ENCODE data around the gene SLC22A24.
"Not testable (repeated sequence)": the region's sequence is repeated elsewhere in the genome, so short reads cannot be mapped to it uniquely, and the experiment has no call there.

Gene SLC22A24, protein sequence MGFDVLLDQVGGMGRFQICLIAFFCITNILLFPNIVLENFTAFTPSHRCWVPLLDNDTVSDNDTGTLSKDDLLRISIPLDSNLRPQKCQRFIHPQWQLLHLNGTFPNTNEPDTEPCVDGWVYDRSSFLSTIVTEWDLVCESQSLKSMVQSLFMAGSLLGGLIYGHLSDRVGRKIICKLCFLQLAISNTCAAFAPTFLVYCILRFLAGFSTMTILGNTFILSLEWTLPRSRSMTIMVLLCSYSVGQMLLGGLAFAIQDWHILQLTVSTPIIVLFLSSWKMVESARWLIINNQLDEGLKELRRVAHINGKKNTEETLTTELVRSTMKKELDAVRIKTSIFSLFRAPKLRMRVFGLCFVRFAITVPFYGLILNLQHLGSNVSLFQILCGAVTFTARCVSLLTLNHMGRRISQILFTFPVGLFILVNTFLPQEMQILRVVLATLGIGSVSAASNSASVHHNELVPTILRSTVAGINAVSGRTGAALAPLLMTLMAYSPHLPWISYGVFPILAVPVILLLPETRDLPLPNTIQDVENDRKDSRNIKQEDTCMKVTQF

DNA sequence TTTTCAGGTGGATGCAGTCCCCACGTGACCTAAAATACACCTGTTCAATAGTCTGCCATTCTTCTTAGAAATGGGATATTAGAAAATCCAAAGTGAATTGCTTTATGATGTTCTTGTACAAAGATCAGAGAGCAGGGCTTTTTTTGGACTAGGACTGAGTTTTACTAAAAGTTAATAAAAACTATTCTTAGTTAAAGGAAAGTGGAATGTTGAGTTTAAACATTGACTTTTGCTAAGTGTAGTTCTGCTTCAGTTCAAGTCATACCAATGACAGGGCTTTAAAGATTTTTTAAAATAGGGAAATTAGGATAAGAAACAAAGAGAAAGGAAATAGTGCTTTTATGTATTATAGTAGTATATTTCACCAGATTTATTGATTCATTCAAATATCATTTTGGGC is at the start of gene SLC22A24:
Gene SLC22A24 (minus strand): TSS at position 101 of the 400 bp plus-strand sequence. CDS start 442 bp downstream, outside the sequence.
- no peak for DNase-seq

DNA sequence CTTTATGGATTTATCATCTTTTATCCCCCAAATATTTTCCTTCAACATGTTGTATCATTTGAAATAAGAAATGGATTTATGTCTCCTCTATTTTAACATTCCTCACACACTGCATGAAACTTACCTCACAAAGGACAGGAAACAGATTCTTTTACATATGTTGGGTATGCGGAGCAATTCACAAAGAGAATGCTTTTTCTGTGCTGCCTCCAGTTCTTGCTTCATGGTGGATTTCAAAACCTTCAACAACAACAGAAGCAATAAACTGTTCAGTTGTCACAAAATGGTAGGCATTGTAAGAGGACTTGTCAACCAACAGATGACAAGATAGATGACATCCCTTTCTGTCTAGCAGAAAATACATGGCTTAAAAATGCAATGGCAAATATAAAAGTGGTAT is 36.5 kb upstream of the SLC22A24 start:
- no peak for DNase-seq

DNA sequence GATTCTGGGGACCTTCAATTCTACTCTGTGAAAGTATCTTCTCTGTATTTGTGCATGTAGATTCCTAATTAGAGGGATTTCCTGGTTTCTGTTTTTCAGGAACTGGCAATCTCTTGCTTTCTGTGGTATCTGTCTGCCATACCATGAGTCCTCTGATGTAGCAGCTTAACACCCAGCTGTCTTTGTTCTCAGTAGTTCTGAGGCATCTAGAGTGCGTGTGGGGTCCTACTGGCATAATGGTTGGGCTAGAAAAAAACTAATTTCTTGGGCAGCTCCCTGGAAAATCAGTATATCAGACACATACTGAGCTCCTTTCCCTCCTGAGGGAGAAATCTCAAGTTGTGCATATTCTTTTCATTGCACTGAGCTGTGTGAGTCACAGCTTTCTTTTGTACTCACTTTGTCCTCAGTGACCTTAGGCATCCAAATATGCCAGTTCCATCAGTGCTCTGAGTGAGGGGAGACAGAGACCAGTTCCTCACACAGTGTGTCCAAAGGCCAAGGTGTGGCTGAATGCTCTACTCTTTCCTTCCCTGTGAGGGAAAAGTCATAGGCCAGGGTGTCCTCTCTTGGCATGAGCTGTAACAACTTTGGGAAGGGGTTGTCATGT is 35.5 kb upstream of the SLC22A24 start:
- no peak for DNase-seq

DNA sequence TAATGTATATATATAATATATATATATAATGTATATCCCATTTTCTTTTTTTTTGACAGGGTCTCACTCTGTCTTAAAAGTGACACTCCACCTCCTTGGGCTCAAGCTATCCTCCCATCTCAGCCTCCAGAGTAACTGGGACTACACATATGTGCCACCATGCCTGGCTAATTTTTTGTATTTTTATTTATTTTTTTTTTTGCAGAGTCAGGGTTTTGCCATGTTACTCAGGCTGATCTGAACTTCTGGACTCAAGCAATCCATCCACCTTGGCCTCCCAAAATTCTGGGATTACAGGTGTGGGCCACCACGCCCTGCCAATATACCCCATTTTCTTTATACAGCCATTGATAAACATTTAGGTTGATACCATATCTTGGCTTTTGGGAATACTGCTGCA is 33.9 kb upstream of the SLC22A24 start:
- no peak for DNase-seq

DNA sequence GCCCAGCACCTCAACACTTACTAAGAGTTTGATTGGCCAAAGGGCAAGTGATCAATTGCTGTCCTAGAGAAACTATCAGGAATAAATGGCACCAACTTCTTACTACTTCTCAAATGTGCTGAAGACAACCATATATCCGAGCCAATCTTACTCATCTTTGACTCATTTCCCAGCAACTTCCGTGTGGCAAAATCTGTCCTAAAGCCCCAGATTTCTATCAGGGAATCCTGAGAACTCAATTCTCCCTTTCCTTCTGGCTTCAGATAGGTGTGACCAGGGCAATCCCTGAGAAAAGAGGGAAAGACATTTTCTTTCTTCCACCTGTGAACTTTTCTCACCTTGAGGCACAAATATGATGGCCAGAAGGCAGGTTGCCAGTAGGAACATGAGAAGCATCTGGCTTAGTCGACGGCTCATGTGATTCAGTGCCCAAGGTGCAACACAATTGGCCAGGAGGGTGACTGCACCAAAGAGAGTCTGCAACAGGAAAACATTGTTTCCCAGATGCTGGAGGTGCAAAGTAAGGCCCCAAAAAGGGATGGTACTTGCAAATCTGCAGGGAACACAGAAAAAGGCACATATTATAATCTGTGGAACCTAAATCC is 21.8 kb upstream of the SLC22A24 start:
- no peak for DNase-seq

DNA sequence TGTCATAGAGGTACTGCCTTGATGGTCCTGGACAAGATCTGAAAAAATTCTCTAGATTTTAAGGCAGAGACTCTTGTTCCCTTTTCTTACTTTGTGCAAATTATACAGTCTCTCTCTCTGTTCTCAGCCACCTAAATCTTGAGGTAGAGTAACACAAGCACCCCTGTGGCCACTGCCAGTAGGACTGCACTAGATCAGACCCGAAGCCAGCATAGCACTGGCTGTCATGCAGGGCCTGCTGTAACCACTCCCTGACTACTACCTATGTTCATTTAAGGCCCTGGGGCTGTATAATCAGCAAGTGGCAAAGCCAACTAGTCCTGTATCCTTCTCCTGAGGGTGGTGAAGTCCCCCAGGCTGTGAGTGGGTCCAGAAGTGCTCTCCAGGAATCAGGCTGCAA is 11.8 kb upstream of the SLC22A24 start:
- no peak for DNase-seq

DNA sequence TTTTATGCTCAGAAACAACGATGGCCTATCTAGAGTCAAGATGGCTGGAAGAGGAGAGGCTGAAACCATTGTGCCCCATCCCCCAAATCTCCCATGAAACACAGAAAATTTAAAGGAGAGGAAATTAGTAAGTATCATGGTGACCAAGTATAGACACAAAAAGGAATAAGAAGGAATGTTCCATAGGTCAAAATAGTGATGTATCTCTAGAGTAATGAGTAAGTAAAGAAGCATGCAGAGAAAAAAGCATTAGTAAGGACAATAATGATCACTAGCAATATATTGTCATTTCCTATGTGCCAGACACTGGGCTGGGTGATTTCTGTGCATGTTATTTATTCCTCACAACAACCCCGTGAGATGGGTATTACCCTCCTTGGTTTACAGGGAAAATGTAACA is 2.6 kb upstream of the SLC22A24 start:
- DNase-seq = no peak

DNA sequence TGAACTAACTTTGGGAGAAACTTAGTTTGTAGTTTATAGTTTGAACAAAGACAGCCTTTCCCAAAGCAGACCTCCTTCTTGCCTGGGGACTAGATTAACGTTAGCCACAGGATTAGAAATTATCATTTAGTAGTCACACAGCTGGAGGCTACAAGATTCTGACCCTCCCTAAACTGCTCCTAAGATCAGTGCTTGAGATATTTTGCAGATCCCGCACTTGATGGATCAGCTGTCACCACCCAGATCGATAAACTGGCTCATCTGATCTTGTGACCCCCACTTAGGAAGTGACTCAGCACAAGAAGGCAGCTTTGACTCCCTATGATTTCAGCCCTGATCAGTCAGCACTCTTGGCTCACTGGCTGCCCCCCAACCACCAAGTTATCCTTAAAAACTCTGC is 1.6 kb downstream of the SLC22A24 start:
- no peak for DNase-seq

DNA sequence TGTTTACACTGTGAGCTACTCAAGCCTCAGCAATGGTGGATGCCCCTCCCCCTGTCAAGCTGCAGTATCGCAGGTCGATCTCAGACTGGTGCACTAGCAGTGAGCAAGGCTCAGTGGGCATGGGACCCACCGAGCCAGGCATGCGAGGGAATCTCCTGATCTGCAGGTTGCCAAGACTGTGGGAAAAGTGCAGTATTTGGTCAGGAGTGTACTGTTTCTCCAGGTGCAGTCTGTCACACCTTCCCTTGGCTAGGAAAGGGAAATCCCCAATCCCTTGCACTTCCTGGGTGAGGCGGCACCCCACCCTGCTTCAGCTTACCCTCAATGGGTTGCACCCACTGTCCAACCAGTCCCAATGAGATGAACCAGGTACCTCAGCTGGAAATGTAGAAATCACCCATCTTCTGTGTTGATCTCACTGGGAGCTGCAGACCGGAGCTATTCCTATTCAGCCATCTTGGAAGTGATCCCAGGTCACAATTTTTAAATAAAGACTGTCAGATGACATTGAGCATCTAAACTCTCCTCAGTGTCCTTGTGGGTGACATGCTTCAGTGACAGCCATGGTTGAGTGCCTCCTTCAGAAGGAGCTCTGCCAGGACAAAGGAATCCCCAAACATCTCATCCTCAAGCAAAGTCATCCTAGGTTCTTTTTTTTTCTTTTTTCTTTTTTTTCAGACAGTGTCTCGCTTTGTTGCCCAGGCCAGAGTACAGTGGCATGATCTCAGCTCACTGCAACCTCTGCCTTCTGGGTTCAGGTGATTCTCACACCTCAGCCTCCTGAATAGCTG is 10.8 kb downstream of the SLC22A24 start:
- DNase-seq = no peak

DNA sequence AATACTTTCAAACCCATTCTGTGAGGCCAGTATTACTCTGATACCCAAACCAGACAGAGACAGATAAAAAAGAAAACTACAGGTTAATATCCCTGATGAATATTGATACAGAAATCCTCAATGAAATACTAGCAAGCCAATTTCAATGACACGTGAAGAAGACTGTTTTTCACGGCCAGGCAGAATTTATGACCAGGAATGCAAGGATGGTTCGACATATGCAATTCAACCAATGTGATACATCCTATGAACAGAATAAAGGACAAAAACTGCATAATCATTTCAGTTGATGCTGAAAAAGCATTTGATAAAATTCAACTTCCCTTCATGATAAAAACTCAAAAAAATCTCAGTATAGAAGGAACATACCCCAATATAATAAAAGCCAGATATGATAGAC is 44.5 kb downstream of the SLC22A24 start:
- no peak for DNase-seq

DNA sequence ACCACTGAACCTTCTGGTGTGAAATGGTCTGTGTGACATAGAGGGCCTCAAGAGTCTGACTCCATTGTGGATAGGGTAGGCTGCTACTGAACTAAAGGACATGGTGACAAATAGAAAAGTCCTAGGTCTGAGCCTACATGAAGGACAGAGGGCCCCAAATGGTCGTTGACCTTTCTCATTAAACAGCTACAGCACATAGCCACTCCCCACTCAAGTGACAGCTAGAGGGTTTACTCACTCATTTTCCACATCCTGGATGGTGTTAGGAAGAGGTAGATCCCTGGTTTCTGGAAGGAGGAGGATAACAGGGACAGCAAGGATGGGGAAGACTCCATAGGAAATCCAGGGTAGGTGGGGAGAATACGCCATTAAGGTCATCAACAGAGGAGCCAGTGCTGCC is 63.3 kb downstream of the SLC22A24 start:
- no peak for DNase-seq

DNA sequence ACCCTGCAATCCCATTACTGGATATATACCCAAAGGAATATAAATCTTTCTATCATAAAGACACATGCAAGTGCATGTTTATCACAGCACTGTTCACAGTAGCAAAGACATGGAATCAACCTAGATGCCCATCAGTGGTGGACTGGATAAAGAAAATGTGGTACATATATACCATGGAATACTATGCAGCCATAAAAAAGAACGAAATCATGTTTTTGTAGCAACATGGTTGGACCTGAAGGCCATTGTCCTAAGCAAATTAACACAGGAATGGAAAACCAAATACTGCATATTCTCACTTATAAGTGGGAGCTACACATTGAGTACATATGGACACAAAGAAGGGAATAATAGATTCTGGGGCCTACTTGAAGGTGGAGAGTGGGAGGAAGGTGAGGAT is 97.8 kb downstream of the SLC22A24 start:
- DNase-seq = not testable (repeated sequence)

DNA sequence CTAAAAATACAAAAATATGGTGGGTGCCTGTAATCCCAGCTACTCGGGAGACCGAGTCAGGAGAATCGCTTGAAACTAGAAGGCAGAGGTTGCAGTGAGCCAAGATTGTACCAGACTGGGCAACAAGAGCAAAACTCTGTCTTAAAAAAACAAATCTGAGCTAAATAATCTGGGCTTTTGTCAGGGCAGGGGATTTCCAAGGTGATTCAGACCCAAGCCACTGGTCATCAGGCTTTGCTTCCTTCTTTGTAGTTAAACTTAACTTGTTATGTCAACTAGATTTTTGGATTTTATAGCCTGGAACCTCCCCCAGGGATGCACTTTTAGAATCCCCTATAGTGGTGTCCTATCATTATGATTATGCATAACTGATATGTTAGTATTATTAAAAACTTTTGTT is 101.4 kb downstream of the SLC22A24 start:
- DNase-seq = no peak

DNA sequence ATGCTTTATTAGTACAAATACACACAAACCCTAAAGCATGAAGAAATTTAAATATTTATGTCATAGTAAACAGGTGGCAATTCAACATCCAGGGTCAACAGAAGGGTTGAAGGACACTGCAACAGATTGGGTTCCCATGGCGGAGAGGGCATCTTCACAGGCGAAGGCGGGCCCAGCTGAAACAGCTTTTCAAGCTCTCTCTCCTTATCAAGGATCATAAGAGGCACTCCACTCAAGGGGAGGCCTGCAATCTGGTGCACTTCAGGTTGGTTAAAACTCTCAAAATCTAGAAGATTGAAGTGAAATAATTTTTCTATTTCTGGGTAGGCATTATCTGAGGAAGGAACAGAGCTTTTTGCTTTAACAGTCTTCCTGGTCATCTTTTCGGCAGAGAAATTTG is 111.6 kb downstream of the SLC22A24 start:
- no peak for DNase-seq
